Stimulated activated CD4-positive, alpha-beta T cell treated with anti-CD3 and anti-CD28 coated beads, Interleukin-15, amount 100 ng/mL, for 24 hours (primary cell): Measurements from ENCODE around the gene OSBPL2.
A peak's percentile ranks its signal among the peaks of the same experiment; 100 is the strongest.

Experiments used
- DNase-seq: peaks from one replicate; pipeline ENCODE4 v3.0.0-alpha.2; 2020

The OSBPL2 gene

DNA sequence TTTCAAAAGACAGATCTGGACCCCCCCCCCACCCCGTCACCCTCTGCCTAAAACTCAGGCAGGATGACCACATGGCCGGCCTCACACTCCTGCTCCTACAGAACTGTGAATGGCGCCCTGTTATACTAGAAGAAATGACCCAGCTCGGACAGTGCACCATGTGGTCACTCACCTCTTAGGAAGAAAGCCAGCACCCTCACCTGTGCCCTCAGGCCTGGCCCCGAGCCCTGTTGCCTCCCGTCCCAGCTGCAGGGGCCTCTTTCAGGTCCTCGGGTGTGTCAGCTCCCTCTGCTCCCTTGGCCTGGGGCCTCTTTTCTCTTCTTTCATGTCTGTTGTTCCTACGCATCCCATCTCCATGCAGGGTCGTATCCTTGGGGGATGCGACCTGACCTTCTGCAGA lies 23.7 kb downstream of the OSBPL2 start:
- DNase-seq, result no peak

DNA sequence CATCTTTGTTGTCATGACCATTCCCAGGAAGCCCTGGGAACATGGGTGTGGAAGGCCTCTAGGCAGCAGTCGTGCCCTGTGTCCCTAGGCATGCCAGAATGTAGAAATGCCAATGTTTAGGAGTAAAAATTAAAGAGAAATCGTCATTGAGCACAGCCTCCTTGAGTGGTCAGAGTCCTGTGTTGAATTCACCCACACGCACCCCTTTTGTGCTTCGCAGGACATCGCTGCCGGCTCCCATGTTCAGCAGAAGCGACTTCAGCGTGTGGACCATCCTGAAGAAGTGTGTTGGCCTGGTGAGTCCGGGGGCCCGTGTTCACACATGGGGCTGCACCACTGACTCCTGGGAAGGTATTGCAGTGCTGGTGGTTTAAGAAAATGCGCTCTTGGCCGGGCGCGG lies 25.1 kb downstream of the OSBPL2 start:
- no peak for DNase-seq

DNA sequence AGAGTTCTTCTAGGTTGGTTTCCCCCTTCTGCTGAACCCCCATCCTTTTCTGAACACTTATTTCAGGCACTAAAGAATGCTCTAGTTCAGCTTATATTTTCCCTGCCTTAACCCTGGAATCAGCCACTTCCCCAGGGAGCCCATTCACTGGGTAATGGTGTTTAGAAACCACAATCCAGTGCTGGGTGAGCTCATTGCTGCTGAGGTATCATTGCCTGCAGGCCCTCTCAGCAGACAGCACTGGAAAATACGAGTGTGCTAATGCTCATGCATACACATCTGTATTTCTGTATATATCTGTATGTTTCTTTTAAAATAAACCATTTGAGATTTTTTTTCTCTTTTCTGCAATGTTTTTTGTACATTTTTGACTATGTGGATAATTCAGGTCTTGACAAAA lies 27.0 kb downstream of the OSBPL2 start:
- DNase-seq, result no peak

DNA sequence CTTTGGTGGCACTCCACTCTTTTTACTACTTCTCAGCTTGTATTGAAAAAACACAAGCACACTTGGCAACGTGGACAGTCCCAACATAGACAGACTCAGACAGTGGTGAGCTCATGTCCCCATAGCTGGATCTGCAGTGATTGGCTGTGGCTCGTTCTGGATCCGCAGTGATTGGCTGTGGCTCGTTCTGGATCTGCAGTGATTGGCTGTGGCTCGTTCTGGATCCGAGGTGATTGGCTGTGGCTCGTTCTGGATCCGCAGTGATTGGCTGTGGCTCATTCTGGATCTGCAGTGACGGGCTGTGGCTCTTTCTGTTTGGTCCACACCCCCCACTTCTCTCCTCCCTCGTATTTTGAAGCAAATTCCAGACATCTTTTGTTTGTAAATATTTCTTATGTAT lies 28.0 kb downstream of the OSBPL2 start:
- DNase-seq, result peak; percentile 7

DNA sequence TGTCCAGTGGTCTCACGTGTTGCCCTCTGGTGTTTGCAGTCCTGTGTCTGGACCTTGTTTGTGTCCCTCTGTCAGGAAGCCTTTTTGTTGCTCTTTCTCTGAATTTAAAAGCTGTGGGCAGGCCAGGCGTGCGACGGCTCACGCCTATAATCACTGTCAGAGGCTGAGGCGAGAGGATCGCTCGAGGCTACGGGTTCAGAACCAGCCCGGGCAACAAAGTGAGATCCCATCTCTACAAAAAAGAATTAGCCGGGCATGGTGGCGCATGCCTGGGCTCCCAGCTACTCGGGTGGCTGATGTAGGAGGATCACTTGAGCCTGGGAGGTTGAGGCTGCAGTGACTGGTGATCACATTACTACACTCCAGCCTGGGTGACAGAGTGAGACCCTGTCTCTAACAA lies 28.5 kb downstream of the OSBPL2 start:
- DNase-seq, result no peak

DNA sequence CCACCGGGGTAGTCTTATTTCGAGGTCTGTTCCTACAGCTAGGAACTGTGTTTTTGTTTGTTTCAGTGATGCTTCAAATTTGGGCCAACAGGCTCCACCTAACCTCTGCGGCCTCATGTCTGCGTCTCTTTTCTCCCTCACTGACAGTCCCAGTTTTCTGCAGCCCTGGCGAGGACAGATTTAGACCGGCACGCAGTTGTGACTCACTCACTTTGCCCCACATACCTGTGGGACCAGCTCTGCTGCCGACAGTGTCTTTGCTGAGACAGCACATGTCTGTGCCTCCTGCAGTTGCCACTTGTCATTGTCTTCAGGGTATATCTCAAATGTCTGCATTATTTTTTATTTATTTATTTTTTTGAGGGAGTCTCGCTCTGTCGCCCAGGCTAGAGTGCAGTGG lies 29.2 kb downstream of the OSBPL2 start:
- DNase-seq, result no peak

DNA sequence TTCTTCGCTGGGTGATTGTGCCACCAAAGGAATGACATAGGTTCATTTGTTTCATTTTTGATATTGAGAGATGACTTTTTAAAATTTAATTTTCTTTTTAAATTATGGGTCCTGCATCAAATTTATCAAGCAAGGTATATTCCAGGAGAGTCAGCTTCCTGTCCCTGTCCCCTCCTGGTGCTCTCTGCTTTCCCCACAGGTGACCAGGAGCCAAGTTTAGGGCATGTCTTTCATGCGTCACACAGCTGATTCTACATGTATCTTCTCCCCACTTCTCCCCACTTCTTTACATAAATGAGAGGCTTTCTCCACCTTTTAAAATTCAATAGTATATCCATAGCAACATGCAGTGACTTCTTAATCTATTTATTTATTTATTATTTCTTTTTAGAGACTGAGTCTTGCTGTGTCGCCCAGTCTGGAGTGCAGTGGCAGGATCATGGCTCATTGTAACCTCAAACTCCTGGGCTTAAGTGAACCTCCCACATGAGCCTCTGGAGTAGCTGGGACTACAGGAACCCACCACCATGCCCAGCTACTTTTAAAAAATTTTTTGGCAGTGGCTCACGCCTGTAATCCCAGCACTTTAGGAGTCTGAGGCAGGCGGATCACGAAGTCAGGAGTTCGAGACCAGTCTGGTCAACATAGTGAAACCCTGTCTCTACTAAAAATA lies 30.0 kb downstream of the OSBPL2 start:
- no peak for DNase-seq

DNA sequence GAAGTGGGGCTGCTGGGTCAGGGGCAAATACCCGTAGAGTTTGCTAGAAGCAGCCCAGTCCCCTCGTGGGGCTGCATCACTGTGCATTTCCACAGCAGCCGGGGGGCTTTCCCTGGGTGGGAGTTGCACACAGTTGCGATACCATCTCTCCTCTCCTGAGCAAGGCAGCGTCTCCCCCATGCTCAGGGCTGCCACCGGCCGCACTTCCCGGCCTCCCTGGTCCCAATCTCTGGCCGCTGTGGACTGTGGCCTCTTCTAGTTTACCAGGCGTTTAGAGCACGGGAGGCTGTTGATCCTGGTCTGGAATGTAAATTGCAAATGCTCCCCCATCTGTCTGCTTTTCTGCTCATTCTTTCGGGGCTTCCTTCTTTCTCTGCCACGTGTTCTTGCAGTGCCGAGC lies 31.1 kb downstream of the OSBPL2 start:
- no peak for DNase-seq

DNA sequence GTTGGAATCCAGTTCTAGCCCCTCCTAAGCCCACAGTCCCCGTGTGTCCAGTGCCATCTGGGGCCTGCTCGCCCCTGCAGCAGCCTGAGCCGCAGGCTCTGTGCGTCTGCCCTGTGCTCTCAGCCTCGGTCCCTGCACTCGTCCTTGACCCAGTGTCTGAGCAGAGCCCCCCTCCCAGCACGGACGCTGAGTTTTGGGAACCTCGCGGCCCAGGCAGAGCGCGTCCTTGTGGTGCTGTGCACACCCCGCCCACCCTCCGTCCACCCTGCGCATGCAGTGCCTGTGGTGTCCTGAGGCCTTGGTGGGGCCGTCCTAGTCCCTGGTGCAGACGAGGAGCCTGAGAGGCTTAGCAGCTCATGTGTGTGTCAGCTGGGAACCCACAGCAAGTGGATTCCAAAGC lies 31.6 kb downstream of the OSBPL2 start:
- DNase-seq, result no peak

DNA sequence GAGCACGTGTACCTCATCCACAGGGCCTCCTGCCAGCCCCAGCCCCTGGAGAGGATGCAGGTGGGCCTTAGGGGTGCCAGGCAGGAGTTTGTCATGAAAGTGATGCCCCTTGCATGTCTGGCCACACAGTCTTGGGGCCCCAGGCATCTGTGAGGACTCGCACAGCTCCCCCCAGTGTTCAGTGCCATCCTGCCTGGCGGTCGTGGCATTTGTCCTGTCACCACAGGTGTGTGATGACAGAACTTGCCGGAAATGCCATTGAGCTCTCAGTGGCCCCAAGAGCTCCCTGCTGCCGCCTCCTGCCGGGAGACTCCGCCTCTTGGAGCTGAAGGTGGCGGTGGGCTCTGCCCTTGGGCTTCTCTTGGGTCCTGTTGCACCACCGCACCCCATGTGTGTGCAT lies 33.9 kb downstream of the OSBPL2 start:
- DNase-seq, result no peak

DNA sequence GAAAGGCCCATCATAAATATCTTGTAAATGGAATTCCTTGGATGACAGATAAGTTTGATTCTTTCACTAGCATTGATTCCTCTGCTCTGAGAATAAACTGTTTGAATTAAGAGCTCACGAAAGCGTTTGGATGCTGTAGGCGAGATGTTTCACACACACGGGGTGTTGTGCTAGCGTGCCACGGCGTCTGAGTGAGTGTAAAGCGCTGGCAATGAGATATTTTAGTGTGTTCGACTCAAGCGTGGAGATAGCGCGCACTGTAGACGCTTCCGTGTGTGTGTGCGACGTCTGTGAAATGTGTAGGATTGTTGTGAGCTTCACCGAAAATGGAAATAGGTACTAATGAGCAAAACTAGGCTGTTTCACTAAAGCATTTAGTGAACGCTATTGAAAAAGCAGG lies 35.1 kb downstream of the OSBPL2 start:
- DNase-seq, result no peak

DNA sequence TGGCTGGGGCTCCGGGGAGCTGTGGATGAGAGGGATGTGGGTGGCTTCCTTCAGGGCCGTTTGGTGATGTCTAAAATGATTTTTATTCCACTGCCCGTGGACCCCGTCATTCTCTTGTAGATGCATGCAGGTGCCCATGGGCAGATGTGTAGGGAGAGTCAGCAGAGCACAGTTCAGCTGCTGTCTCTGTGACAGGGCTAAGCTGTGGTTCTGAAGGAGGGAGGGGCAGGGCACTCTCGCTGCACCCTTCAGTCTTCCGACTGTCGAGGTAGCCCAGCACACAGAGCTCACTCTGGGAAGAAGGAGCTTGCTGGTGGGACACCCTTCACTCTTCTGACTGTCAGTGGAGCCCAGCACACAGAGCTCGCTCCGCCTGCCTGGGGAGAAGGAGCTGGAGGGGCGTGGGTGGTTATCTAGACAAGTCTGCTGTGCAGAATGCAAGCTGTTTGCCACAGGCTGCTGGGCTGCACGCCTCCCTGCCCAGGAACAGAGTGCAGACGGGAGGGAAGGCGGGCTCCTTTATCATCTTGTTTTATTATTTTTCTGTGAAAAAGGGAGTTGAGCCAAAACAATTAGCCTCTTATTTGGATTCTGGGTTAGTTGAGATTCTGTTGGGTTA lies 36.1 kb downstream of the OSBPL2 start:
- no peak for DNase-seq

DNA sequence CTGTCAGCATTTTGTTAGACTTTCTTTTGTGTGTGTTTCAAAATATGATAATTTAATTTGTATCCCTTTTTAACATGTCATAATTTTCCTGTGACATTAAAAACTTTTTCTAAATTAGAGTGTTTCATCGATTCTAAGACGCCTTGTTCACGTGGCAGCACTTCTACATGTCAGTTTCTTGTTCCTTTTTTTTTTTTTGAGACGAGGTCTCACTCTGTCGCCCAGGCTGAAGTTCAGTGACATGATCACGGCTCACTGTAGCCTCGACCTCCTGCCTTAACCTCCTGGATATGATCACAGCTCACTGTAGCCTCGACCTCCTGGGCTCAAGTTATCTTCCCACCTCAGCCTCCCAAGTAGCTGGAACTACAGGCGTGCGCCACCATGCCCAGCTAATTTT lies 36.9 kb downstream of the OSBPL2 start:
- no peak for DNase-seq

DNA sequence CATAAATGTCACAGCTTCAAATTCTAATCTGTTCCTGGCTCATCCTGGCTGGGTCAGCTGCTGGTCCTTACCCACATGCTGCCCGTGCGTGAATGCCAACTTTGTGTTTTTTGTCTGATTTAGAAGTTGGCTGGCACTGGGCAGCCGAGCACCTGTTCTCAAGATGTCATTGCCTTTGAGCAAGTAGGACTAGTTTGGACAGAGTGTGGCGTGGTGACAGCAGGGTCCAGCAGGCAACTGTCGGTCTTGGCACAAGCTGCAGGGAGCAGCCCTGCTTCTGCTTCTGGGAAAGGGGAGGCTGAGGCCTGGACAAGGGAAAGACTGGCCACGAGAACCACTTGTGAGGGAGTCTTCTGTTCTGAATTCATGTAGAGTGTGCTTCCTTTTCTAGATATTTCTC lies 38.1 kb downstream of the OSBPL2 start:
- DNase-seq, result no peak

DNA sequence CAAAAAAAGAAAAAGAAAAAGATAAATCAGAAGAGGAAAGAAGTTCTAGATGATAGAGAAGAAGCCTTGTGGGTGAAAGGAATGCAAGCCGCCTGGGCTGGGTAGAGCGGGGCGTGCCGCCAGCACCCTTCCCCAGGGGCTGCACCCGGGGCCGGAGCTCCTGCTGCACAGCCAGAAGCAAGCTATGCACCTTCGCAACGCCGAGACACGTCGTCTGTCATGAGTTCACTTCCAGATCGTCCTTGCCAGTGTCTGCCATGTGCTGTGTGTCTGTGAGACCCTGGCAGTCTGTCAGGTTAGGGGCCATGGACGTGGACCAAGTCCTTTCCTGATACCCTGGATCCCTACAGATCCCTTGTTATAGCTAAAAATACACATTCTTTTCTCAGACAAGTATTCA lies 38.9 kb downstream of the OSBPL2 start:
- DNase-seq, result no peak

DNA sequence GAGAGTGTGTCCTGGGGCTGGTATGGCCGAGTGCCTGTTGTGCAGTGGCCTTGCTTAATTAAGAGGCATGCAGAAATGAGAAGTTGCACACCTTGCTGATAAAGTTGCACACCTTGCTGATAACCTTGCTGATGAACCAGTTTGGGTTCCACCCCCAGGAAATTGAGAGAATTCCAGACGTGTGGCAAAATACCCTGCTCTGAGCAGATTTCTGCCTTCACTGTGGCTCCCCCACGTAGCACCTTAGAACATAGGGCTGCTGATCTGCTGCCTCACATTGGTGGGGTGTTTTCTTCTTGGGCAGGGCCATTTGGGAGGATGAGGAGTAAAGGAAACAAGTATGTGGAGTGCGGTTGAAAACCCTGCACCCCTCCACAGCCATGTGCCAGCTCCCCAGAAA lies 42.0 kb downstream of the OSBPL2 start:
- no peak for DNase-seq

DNA sequence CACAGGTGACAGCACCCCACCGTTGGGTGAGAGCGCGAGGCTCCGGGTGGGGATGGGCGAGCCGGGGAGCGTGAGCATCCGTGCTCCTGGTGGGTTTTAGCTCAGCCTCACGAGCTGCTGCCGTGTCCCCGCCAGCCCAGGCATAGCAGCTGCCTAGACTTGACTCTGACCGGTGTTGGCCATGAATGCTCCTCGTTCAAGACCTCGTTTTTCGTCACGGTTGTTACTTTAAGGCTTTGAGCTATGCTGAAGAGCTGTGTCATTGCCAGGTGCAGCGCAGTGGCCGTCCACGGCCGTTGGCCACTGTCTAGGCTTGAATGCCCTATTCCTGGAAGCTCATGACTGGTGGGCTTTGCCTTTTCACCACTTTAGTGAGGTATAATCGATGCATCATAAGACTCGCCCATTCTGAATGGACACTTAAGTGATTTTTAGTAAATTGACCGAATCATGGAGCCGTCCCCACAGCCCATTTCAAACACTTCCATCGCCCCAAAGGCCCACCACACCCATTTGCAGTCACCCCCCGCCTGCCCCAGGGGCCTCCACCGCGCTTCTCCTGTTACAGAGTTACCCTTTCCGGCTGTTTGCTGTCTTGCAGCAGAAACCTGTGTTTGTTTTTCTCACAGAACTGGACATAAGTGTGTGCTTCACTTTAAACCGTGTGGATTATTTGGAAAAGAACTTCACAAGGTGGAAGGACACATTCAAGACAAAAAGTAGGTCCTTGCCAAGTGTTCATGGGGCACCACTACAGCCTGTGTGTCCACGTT lies 43.0 kb downstream of the OSBPL2 start:
- DNase-seq, result no peak

DNA sequence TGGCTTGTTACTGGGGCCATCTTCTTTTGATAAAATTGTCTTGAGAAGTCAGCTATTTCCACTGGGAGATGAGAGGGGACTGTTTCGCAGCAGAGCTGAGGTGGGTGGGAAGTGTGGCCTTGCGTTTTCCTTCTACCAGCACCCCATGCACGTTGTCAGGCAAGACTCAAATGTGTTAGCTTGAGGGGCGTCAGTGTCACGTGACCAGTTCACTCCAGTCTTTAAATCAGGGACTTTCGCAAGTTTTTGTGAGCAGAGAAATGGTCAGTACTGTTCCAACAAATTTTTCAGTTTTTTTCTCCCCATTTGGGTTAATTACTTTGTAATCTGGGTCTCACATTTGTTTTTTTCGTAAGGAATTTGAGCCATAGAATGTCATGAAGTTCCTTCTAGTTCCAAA lies 43.8 kb downstream of the OSBPL2 start:
- no peak for DNase-seq

DNA sequence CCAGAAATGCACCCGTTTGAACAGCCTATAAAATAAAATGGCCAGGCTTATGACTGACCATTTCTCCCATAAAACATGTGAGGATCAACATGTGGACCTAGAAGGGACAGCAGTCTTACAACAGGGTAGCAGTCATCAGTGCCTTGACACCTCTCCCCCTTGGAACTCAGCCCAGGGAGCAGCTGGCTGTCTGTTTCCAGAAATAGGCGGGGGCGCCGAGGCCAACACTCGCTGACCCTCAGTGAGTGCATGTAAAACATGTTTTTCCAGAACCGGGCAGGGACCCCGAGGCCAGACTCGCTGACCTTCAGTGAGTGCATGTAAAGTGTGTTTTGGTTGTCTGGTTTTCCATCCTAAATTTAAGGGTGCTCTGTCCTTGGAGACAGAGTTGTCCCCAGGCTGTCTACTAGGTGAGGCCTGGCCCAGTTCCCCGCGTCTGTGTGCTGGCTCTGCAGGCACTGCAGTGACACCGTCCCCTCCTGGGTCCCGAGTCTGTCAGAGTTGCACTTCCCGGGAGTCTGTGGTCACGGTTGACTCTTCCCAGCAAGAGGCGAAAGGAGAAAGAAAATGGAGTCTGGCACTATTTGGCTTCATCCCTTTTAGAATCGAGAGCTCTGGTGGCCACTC lies 44.7 kb downstream of the OSBPL2 start:
- DNase-seq, result no peak

DNA sequence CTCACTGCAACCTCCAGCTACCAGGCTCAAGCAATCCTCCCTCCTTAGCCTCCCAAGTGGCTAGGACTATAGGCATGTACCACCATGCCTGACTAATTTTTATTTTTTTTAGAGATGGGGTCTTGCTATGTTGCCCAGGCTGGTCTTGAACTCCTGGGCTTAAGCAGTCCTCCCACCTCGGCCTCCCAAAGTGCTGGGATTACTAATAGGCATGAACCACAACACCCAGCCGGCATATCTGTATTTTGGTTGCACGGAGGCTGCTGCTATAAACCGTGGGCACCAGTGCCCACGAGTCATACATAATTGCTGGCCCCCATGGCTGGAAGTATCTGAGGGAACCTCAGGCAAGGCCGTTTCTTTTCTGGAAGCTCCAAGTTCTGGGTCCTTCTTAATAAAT lies 46.1 kb downstream of the OSBPL2 start:
- DNase-seq, result no peak

DNA sequence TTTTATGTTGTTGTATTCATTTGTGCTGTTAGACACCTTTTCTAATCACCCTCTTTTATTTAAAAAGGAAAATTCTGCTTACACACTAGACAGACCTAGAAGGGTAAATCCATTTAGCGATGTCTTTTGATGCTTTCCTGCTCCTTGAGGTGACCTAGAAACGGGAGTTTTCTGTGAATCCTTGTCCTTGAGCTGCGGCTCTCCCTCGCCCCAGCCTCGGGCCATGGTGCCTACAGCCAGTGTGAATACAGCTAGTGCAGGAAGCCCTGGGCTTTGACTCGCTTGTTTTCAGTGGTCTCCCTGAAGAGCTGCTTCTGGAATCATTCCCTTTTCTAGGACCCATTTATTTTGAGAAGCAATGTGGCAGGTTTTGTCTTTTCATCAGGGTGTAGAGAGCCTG lies 46.8 kb downstream of the OSBPL2 start:
- no peak for DNase-seq

DNA sequence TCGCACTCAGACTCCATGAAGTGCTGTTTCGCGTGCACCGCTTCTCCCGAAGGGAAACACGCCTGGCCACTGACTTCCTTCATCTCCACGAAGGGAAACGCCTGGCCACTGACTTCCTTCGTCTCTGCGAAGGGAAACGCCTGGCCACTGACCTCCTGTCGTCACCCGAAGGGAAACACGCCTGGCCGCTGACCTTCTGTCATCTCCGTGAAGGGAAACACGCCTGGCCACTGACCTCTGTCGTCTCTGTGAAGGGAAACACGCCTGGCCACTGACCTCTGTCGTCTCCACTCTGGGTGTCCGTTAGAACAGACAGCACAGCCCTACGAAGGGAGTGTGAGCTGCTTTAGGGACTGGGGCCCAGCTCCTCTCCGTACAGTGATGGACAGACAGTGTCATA lies 47.4 kb downstream of the OSBPL2 start:
- no peak for DNase-seq

DNA sequence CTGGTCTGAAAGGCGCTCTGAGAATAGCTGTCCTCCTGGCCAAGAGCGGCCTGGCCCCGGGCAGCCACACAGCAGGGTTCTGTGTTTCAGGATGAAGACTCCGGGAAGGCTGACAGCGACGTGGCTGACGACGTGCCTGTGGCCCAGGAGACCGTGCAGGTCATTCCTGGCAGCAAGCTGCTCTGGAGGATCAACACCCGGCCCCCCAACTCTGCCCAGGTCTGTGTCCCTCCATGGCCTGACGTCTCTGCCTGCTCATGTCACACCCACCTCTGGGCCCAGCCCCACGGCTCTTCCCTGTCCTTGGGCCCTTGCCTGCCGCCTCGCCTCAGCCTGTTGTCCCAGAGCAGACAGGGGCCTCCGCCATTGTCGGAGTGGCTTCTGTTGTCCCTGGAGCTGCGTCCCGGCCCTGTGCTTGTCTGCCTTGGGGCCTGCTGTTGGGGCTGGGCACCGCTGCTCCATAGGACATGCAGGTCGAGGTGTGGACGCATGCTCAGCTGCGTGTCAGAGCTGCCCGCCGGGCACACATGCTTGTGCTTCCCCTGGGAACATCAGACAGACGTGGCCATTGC lies 48.3 kb downstream of the OSBPL2 start:
- DNase-seq, result no peak

DNA sequence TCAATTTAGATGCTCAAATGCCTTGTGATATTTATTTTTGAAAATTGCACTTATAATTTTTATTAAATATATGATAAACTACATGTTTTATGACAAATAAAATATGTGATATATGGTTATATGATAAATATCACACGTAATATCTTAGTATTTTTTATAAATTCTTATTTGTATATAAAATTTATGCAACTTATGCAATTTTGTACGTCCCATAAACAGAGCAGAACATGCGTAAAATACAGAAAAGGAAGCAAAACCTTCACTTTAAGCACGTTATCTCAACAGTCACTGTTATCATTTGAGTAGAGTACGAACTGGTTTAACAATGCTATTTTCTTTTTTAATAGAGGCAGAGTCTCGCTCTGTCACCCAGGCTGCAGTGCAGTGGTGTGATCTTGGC lies 48.8 kb downstream of the OSBPL2 start:
- no peak for DNase-seq
